Activated gamma-delta T cell (primary cell): ENCODE data around the gene GOLM1.

Experiments
- DNase-seq: peaks from one replicate; lab custom pipeline; 2025; lab: John Stamatoyannopoulos, UW

The GOLM1 gene

DNA sequence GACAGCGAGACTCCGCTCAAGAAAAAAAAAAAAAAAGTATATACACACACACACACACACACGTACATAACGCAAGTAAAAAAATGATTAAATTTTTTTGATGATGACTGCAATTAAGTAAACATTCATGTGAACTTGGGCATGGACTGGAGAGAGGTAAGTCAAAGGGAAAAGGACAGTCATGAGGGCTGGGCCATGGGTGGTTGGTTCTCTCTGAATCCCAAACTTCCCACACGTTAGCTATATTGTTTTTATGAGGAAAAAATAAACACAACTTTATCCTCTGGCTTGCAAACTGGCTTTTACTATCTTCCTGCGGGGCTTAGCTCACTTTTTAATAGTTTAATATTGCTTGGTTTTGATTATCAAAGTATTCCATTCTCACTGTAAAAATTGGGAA, 53.7 kb downstream of the GOLM1 start:
- no peak for DNase-seq

- no peak for DNase-seq
Observed at GRCh38 chr9:86043999-86044398, 55.4 kb downstream of the GOLM1 start.

DNA sequence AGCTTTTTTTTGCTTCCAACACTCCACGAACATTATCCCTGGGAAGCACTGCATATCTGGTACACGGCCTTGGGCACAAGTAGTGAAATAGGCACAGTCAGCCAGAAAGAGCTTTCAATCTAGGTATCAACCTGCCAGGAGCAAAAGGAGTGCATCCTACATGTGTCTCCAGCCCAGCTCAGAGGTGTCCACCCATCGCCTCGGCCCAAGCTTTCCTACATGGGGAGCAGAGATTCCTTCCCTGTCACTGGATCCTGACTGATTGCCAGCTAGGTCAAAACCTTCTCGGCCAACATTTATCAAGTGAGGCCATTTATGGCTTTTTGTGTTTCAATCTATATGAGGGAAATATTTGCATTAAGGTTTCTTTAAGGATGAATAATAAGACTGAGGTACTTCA, 55.8 kb downstream of the GOLM1 start:
- DNase-seq, result no peak

DNA sequence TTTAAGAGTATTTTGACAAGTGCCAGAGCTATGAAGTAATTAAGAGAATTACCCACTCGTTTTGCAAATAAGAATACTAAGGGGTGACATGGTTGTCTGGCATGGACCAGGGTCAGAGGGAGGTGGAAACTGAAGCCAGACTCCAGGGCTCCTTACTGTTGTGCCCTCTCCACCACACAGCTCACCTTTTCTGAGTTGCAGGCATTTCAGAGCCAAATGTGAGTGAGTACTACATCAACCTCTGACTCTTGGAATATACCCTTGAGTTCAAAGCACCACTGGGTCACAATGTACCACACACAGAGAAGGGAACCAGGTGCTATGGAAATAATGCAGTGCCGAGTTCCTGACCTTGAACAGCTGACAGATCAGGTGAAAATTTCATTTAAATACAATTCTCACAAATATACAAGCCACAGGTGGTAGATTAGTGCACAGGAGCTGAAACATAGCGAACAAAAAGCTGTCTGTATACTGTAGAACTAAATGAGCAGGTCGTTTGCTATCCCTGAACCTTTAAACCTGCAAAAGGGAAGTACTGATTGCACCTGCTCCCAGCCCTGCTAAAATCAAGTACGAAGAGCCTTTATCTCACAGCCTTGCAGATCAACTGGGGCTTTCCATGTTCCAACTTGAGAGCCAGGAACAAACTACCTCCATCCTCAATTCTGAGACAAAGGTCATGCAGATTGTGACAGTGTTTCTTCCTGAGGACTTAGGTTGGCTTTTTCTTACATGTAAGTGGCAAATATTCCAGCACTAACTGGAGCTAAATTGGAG, 57.0 kb downstream of the GOLM1 start:
- DNase-seq, result no peak

- DNase-seq, result no peak
Observed at GRCh38 chr9:86041311-86041741, 58.0 kb downstream of the GOLM1 start.

GRCh38 chr9:86040861-86041155, 58.5 kb downstream of the GOLM1 start:
- no peak for DNase-seq

DNA sequence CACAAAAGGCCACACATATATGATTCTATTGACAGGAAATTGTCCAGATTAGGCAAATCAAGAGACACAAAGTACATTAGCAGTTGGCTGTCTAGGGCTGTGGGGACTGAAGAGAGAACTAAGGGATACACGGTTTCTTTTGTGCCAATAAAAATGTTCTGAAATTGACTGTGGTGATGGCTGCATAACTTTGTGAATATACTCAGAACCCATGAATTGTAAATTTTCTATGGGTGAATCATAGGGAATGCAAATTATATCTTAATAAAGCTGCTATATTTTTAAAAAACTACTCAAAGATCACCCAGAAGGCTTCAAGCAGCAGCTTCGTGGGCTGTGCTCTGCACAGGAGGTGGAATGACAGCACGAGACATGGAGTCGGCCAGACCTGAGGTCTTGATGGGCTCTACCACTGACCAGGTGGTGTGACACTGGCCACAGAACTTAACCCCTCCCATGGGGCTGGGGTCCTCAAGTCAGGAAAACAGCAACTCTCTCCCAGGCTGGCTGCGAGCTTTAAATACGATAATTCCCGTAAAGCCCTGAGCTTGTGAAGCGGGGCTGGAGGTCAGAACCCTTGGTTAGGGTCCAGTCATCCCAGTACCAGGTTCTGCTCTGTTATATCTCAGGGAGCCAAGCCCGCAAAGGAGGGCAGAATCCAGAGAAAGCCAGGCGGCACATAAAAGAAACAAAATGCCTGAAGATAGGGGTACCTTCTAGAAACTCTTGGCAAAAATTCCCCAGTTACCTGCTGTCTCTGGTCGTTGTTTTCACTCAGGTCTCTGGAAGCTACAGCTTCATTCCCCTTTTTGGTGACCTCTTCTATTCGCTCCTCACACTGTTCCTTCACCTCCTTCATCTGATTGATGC, 59.1 kb downstream of the GOLM1 start:
- DNase-seq, result no peak

DNA sequence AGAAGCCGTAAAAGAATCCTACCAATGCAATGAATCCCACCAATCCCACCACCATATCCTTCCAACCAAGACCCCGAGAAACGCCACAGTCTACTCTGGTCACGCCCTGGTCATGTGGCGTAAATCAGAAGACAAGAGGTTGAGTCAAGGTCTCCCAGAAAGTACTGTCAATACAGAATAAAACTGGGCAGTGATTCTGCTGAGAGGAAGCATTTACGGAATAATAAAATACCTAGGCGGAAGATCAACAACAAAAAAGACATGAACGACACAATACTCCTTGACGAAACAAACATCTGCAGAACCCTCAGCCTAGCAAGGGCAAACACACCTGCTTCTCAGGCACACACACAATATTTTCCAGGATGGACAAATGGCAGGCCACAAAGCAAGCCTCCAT, 62.8 kb downstream of the GOLM1 start:
- no peak for DNase-seq

GRCh38 chr9:86035827-86036440, 63.4 kb downstream of the GOLM1 start:
- DNase-seq, result no peak

- DNase-seq, result no peak
Observed at GRCh38 chr9:86034863-86035734, 64.3 kb downstream of the GOLM1 start.

GRCh38 chr9:86027767-86028166, 71.6 kb downstream of the GOLM1 start:
- no peak for DNase-seq

- DNase-seq, result no peak
Observed at GRCh38 chr9:86022687-86023266, 76.6 kb downstream of the GOLM1 start.

DNA sequence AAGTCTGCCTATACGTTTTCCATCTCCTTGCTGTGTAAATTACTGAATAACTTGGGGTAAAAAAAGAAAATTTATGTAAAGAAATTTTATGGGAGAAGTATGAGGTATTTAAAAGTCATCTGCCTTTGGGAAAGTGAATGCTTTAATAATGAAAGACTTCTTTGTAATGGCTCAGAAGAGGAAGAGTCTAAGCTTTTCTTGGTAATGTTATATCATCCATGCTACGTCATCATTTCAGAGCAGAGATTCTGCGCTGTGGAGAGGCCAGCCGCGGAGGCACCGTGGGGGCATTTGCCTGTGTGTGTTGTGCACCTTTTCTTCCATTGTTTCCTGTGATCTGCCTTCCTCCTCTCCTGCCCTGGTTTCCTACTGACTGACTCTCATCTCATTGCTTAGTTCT, 78.2 kb downstream of the GOLM1 start:
- DNase-seq, result no peak

DNA sequence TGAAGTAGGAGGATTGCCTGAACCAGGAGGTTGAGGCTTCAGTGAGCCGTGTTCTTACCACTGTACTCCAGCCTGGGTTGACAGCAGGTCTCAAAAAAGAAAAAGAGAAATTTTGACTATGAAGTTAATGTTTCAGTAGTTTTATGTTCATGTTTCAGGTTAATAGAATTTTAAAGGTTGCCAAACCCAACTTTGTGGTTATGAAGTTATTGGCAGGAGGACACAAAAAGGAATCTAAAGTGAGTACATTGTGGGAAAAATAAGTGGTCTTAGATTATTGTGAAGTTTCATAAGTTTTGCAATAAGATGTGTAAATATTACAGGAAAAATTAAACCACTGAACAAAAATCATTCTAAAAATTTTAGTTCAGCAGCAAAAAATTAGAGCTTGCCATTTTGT, 78.6 kb downstream of the GOLM1 start:
- DNase-seq, result no peak

DNA sequence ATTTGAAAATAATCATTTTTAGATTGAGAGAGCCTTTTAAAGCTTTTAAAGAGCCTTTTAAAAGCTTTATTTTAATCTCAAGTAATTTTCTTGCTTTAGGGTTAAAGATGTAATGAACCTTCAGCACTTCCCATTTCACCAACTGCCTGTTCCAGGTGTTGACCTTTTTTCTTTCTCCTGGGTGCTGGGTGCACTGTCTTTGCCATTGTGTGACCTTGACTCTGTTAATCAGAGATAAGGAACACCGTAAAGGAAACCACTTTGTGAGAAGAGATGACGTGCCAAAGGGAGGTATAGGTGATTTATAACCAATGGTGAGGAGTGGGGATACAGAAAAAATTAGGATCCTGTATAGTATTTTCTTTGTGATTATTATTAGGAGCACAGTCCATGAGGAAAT, 90.2 kb downstream of the GOLM1 start:
- no peak for DNase-seq

DNA sequence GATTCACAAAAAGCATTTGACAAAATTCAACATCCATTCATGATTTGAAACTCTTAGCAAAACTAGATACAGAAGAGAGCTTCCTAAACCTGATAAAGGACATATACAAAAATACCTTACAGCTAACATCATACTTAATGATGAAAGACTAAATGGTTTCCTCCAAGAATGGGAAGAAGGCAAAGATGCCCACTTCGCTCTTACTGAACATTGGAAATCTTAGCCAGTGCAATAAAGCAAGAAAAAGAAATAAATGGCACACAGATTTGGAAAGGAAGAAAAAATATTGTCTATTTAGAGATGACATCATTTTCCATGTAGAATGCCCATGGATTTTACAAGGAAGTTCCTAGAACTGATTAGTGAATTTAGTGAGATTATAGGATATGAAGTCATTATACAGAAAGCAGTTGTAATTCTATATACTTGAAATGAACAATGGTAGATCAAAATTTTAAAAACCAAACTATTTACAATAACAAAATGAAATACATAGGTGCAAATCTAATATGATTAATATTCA, 94.0 kb downstream of the GOLM1 start:
- DNase-seq, result no peak

DNA sequence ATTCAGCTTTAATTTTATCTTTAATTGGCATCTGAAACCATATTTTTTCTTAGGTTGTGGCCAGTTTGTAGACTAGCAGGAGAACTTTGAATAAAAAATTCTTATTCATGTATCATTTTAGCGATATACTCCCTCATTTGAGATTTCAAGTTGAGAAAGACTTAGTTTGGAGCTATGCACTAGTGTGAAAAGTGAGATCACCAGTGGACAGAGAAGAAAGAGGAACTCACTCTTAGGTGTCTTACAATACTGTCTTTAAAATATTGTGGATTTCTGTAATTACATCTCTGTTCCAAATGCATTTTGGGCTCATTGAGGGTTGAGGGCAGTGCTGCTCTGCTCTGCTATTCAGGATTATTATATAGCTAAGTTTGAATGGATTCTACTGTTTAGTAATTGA, 103.8 kb downstream of the GOLM1 start:
- no peak for DNase-seq

- DNase-seq, result no peak
Observed at GRCh38 chr9:85995097-85995496, 104.3 kb downstream of the GOLM1 start.

DNA sequence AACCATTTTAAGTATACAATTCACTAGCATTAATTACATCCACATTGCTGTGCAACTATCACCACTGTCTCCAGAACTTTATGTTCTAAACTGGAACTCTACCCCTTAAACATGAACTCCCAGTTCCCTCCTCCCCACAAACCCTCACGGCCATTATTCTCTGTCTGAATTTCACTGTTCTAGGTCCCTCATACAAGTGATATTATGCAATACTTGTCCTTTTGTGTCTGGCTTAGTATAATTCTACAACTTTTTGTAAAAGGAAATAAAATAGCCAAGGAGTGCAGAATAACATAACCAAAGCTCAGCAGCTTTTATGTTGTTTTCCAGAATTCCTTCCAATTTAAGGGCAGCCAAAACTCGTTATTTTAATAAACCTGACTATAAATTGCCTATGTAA, 105.2 kb downstream of the GOLM1 start:
- DNase-seq, result no peak

DNA sequence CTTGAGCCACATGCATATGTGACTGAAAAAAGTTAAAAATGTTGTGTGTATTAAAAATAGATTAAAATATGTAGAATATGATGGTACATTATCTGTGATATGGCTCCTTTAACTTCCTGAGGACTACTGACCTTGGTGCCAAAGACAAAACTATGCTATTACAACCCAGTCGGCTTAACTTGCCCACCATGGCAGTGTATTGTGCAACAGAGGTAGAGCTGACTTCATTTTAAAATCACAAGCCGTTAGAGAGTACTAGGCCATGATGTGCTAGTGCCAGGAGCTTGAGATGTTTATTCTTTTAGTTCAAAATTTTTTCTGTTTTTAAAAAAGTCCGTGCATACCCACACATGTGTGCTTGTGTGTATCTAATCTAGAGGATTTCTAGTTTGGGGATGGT, 112.1 kb downstream of the GOLM1 start:
- DNase-seq, result no peak

DNA sequence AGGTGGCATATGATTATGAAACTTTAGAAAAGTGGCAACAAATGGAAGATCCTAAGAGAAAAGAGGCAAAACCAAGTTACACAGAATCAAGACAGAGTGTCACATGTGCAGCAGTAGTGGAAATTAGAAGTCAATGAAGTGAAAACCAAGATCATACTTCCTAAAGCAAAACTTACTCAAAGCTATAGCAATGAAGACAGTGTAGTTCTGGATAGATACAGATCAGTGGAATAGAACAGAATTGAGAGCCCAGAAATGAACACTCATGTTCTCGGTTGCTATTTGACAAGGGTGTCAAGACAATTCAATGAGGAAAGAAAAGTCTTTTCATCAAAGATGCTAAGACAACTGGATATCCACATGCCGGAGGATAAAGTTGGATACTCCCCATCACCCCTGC, 114.9 kb downstream of the GOLM1 start:
- DNase-seq, result no peak
